T1000 (cell line): ENCODE data around the gene DECR2.
A peak's percentile ranks its signal among the peaks of the same experiment; 100 is the strongest.
"Not testable (repeated sequence)": the region's sequence is repeated elsewhere in the genome, so short reads cannot be mapped to it uniquely, and the experiment has no call there.

Source experiments
- DNase-seq: peaks from one replicate; lab custom pipeline; 2025; ENCODE audit warnings: mixed read lengths; lab: John Stamatoyannopoulos, UW

The DECR2 gene

DNA sequence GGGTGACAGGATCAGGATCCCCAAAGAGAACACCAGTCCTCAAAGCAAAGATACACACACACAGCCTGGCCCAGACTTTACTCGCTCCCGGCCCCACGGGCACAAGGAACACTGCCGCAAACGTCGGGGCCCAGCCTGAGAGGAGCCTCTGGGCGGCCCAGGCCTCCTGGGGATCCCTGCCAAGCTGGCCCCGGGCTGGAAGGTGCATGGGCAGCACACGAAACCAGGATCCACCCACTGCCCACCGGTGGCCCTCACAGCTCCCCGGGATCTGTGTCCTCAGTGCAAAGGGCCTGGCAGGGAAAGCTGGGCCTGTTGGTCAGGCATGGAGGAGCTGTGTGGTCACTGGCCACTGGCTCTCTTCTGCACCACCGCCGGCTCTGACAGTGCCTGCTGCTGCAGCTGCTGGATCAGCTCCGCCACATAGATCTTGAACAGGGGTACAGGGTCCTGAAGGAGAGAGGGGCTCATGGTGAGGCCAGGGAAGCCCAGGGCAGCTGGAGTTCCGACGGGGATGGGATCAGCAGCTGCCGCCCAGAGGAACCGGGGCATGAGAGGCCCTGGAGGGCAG, 34.3 kb upstream of the DECR2 start:
- DNase-seq: no peak

DNA sequence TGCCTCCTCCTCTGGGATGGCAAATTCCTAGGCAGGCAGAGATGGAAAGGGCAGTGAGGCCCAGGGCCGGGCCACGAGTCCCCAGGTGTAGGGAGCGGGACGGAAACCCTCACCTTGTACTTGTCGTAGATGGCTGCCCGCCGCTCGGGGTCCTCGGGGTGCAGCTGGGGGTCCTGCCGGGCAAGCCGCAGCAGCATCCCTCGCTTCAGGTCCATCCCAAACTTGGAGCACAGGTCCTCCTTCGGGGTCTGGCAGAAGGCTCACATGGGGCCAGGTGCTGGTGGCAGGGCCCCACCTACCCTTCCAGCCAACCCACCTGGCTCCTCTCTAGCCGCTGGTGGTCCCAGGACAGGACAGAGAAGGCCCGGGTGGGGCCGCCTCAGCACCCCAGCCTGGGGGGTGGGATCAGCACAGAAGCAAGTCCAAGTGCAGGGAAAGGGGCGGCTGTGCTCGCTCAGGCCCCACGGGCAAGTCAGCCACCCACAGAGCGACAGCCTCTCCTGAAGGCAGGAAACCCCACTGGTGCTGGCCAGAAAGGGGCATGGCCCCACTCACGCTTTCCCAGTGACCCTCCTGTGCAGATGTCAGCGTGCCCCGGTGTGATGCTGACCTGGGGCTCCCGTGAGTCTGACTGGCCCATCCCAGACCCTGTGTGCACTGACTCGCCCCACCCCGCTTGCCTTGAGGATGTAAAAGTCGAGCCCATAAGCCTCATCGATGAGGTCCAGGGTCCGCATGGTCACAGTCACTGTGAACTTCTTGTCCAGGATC, 33.1 kb upstream of the DECR2 start:
- DNase-seq: no peak

DNA sequence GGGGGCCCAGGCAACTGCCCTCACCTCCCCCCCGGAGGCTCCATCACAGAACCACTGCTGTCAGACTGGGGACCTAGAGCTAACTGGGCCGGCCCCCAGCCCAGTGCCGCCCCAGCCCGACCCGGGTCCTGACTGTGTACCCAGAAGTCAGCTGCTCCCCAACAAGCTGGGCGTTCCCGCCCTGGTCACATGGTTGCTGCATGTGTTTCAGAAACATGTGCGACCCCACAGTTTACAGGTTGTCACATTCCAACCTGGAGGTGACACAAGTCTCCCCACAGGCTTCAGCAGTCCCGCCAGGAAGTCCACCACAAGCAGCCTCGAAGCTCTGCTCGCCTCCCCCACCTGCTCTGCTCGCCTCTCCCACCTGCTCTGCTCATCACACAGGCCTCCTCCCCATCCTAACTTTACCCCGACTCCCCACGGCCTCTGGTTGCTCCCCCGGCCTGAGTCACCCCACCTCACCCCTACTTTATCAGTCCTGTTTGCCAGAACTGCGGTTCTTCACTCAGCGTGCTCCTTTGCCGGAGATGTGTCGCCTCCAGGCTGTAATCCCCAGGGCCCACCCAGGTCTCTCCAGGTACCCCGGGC, 32.3 kb upstream of the DECR2 start:
- no peak for DNase-seq

DNA sequence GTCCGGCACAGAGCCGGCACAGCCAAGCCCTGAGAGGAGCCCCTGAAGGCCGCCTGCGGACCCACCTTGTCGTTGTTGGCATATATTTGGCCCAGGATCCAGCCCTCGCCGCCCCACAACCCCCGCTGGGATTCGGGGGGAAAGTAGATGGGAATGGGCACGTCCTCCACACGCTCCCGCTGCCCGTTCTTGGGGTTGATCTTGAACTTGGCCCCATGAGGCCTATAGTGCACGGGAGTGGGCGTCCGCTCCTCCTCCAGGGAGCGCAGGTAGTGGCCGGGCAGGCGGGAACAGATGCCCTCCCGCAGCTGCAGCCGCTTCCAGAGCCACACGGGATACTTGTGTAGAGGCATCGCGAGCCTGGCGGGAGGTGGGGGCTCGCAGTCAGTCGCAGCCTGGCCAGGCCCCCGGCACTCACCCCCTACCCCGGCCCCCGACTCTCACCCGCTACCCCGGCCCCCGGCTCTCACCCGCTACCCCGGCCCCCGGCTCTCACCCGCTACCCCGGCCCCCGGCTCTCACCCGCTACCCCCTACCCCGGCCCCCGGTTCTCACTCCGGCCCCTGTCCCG, 31.7 kb upstream of the DECR2 start:
- no peak for DNase-seq

DNA sequence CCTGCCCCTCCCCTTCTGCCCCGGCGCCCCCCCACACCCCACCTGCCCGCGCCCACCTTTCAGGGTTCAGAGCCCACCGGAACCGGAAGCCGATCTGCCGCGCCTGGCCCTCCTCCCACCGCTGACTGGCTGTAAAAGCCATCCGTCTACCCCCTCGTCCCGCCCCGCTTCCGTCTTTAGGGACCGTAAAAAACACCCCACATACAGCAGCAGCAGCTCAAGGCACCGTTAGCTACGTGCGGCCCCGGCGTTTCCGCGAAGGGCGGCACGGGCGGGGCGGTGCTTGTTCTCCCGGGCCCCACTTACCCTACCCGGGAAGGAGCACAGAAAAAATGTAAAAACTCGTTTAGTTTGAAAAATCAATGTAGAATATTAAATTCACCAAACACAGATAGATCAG, 31.2 kb upstream of the DECR2 start, which contains the start of gene MRPL28:
Gene MRPL28 (minus strand): TSS at position 96 of the 400 bp plus-strand sequence. CDS start 320 bp downstream, outside the sequence.
- DNase-seq: peak; percentile 92

DNA sequence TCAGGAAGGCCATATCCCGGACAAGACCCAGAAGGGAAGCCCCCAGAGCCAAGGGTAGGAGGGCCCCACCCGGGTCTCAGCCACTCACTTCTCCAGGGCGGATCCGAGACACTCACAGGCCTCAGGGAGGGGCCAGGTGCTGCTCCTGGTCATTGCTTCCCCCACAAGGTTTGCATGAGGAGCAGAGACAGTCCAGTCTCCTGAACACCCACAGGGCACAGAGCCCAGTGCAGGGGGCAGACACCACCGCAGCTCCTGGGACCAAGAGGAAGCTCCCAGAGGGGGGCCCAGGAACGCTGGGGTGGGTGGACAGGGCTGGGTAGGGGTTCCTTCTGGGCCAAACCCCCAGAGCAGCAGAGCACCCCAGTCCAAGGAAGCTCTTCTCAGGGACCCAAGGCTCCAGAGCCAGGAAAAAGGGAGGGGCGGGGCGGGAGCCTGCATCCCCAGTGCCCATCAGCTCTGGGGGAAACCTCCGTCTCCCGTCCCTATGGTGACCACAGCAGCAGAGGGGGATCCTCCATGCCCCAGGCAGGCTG, 30.6 kb upstream of the DECR2 start:
- no peak for DNase-seq

DNA sequence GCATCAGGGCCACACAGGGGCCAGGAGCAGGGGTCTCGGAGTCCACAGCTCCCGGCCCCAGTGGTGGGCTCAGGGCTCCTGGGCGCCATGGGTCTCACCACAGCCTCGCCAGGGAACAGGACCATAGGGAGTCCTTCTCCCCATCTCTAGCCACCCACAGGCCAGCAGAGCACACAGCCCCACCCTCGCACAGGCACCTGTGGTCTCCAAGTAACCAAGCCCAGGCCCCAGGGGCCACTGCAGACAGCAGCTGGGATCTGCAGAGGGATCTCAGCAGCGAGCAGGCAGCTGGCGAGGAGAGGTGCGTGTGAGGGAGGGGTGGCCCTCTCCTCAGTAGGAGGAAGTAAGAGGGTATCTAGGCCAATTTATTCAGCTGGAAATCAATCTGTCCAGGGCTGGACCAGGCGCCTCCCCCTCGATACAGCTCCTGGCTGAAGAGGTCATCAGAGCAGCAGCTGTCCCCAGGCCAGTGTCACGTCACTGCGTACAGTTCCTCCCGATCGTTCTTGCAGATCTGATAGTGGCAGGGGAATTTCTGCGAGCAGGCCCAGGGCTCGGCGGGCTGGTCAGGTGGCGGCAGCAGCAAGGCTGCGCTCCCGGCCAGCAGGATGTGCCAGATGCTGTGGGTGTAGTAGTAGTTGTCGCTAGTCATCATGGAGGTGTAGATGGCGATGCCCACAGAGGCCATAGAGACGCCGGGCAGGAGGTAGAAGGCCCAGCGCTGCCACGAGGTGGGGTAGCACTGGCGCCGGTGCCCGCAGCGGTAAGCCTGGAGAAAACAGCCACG, 30.0 kb upstream of the DECR2 start:
- no peak for DNase-seq

DNA sequence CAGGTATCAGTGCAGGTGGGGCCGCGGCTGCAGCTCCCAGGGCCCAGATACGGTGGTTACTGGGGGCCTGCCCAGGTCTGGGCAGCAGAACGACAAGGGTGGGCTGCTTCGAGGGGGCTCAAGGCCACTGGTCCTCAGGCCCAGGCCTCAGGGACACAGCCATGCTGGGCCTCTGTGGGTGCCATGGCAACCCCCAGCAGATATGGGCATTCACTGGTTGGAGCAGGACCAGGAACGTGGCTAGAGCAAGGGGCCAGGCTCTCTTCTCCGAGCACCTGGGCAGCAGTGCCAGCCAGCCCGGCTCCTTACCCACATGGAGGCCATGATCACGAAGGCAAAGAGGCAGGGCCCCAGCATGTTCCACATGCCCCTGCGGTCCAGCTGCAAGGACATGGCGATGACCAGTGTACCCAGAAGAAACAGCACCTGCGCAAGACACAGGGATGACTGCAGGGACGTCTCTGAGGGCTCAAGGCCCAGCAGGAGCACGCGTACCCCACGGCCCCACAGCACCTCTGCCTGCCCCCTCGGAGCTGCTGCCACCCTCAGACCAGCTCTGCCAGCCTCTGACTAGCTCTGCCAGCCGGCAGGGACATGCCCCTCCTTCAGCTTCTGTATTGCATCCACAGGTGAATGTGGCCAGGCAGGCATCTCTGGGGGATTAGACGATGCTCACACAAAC, 29.2 kb upstream of the DECR2 start:
- DNase-seq: no peak

DNA sequence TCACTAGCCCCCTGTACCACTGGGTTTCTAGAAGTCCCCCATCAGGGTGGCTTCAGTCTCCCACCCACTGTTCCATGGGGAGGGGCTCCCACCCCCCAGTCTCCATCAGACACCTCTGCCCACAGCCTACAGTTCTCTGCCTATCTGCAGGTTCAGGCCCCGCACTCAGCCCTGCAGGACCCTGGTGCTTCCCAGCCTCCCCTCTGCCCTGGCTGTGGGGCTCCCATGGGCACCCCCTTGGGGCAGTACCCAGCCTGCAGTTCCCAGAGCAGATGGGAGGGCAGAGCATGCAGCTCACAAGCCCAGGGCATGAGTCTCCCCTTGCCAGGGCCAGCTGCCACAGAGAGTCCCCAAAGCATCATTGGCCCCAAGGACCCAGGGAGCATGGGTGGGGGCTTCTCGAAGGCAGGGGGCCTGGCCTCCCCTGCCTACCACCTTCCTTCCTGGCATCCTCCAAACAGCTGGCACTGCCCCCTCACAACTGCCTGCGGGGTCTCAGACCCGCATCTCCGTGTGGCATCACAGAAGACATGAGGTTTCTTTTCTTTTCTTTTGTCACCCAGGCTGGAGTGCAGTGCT, 28.6 kb upstream of the DECR2 start:
- DNase-seq: no peak

DNA sequence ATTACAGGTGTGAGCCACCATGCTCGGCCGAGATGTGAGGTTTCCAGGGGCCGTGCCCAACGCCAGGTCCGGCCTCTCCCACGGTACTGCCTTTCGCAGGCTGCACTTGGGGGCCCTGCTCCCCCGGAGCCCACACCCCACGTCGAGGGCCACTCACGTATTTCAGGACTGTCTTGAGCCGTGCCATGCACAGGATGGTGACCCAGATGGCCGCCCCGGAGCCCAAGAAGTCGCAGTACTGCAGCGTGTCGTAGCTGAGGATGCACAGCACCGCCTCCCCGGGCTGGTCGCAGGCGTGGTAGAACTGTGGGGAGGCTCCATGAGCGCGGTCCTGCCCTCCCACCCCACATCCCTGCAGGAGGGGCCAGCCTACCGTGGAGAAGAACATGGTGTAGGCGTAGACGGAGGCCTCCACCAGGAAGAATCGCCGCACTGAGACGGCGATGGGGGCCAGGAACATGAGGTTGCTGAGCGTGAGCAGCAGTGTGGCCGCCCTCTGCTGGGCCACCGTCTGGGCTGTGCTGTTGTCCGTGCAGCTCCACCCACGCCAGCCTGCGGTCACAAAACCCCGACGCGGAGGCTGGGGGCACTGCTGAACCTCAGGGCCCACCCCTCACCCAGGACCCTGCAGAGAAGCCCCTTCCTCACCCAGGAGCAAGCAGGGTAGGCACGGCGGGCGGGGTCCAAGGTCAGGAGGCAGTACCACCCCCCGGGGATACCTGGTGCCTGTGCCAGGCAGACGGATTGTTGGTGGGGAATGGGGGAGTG, 27.7 kb upstream of the DECR2 start:
- DNase-seq: no peak

DNA sequence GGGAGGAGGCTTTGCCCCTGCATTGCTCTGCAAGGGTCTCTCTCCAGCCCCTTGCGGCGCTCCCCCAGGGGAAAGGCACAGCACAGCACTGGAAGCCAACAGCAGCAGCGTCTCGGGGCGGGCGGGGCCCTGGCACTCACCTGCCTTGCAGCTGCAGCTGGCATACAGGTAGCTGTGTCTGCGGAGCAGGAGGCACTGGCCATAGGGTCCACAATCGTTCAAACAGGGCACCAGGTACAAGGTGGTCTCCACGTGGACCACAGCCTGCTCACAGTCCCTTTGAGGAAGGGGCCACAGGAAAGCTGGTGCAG, 27.1 kb upstream of the DECR2 start:
- no peak for DNase-seq

DNA sequence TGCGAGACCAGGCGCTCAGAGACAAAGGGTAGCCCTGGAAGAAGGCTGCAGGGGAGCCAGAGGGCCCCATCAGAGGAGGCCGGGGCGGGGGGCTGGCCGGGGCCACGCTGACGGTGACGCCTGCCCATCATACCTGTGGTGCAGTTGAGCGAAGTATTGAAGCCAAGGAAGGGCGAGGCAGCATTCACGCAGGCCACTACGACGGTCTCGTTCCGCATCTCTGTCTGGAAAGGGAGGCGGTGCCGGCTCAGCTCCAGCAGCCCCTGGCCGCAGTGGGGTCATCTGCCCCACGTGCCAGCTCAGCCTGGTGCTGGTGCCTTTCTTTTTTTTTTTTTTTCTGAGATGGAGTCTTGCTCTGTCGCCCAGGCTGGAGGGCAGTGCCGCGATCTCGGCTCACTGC, 26.5 kb upstream of the DECR2 start:
- no peak for DNase-seq

DNA sequence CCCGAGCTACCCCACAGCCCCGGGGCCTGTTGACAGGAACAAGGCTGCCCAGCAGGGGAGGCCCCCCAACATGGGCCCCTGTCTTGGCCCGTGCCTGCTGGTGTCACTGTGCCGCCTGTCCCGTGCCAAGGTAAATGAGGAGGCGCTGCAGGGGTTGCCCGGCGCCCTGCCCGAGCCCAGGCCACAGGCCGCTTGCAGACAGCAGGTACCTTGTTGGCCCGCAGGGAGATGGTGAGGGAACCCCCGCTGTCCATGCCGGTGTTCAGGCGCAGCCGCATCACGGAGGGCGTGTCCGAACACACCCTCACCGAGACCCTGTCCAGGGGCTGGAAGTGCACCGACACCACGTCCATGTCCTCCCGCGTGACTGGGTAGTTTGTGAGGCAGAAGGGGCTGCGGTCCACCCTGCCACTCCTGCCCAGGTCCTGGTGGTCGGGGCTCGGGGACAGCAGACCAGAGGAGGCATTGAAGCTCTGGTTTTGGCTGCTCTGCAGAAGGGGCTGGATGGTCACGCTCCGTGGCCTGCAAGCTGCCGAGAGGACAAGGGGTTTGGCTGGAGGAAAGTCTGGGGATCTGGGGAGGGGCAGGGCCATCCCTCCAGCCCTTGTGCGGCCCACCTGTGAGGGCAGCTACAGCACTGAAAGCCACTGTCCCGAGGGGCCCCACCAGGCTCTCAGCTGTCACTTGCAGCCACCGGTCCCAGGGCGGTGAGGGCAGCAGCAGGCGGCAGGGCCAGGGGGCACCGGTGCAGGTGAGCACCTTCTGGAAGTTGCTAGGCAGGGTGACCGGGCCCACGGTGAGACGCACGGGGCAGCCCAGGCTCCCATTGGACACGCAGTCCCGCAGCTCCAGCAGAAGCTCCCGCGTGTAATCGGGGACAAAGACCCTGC, 25.5 kb upstream of the DECR2 start:
- DNase-seq: no peak

DNA sequence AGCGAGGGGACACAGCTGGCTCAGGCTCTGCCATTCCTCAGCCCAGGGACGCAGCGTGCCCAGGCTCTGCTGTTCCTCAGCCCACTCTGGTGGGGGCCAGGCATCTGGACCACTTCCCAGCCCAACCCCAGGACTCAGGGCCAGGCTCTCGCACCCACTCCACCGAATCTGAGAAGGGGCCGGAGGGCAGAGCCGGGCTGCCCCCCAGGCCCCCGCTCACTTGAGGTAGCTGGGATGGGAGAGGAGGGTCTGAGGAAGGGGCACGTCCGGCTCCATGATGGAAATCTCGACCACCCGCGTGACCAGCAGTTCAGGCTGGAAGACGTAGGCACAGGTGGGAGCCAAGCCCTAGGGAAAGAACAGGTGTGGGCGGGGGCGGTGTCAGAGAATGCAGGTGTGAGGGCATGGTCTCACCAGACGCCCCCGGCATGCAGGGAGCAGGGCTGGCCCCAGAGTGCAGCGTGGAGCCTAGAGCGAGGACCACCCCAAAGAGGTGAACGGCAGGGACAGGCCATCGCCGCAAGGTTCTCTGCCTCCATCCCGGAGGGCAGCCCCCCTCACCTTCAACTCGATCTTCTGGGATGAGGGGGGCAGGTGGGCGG, 24.8 kb upstream of the DECR2 start:
- no peak for DNase-seq

DNA sequence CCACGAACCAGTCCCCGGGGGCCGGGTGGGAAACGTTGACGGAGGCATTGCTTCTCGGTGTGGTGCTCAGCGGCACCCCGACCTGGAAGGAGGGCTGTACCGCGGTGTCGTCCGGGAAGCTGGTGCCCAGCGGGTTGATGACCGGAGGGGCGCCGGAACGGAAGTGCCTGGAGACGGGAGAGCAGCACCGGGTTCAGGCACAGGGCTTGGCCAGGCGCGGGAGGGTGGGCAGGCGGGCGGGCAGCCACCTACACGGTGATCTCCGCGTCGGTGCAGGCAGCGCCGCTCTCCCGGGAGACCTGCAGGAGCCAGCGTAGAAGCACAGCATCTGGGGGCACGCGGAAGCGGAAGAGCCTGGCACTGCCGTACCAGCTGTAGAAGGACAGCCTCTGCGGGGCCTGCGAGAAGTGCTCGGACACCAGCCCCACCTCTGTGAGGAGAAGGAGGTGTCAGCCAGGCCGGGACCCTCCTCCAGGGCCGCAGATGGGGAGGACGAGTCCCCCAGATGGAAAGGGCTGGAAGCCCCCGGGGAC, 24.2 kb upstream of the DECR2 start:
- DNase-seq: no peak

DNA sequence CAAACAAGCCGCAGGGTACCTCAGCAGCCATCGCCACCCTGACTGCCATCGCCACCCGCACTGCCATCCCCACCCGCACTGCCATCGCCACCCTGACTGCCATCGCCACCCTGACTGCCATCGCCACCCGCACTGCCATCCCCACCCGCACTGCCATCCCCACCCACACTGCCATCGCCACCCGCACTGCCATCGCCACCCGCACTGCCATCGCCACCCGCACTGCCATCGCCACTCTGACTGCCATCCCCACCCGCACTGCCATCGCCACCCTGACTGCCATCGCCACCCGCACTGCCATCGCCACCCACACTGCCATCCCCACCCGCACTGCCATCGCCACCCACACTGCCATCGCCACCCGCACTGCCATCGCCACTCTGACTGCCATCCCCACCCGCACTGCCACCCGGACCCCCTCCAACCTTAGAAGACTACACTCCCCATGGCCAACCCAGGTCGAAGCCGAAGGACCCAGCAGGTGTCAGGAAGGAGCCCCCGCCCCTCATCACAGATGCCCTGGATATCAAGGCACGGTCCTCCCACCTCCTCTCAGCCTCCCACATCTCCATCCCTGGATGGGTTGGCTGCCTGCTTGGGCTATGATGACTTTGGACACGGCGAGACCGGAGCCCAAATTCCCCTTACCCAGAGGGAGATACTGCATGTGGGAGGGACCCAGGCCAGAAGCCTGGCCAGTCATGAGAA, 23.4 kb upstream of the DECR2 start:
- DNase-seq: not testable (repeated sequence)

DNA sequence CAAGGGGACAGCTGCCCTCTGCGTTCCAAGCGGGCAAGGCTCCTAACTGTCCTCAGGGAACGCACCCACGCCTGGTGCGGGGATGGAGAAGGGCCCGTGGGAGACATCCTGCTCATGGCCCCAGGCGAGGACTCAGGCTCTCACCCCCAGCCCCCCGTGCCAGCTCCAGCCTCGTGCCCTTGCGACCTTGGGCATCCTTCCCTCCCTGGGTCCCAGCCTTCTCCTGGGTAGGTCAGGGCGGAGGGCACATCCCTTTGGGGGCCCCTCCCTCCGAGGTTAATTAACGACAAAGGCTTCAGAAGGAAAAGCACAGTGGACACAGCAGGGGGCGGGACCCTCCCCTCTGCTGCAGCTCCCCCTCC, 22.9 kb upstream of the DECR2 start:
- DNase-seq: no peak
